GM21390 (cell line): Measurements from ENCODE around the gene VMO1.

Experiments used
- ATAC-seq: cut with Tn5 transposase; IDR thresholded peaks from one replicate; pipeline ENCODE4 v1.9.1; 2021; ENCODE audit not compliant: unreplicated experiment

VMO1 gene

GRCh38 chr17:4786106-4786511, at the start of gene VMO1:
Gene VMO1, minus strand, starts transcription at chr17:4786364. Its CDS starts 12 bp downstream, at chr17:4786352.
- no peak for ATAC-seq

GRCh38 chr17:4834681-4835020, 48.5 kb upstream of the VMO1 start:
- no peak for ATAC-seq

GRCh38 chr17:4833941-4834680, 47.9 kb upstream of the VMO1 start:
- ATAC-seq: no peak

- peak; percentile 80 for ATAC-seq
Observed at GRCh38 chr17:4833178-4833940, 47.2 kb upstream of the VMO1 start, which contains the start of gene MINK1. Gene MINK1, plus strand, starts transcription at chr17:4833340. Its CDS starts 244 bp downstream, at chr17:4833584.

- ATAC-seq: peak; percentile 13
Observed at GRCh38 chr17:4832829-4833177, 46.6 kb upstream of the VMO1 start.

- no peak for ATAC-seq
Observed at GRCh38 chr17:4827399-4827798, 41.2 kb upstream of the VMO1 start.

GRCh38 chr17:4823373-4824089, 37.4 kb upstream of the VMO1 start:
- no peak for ATAC-seq

- ATAC-seq: no peak
Observed at GRCh38 chr17:4822835-4823234, 36.7 kb upstream of the VMO1 start.

- no peak for ATAC-seq
Observed at GRCh38 chr17:4818276-4818675, 32.1 kb upstream of the VMO1 start.

GRCh38 chr17:4816826-4817225, 30.7 kb upstream of the VMO1 start:
- ATAC-seq: no peak

GRCh38 chr17:4815043-4815675, 29.0 kb upstream of the VMO1 start:
- ATAC-seq: no peak

- ATAC-seq: no peak
Observed at GRCh38 chr17:4812690-4813089, 26.5 kb upstream of the VMO1 start.

- no peak for ATAC-seq
Observed at GRCh38 chr17:4811471-4811870, 25.3 kb upstream of the VMO1 start.

GRCh38 chr17:4810696-4811290, 24.6 kb upstream of the VMO1 start:
- no peak for ATAC-seq

- ATAC-seq: no peak
Observed at GRCh38 chr17:4808378-4808767, 22.2 kb upstream of the VMO1 start.

GRCh38 chr17:4807605-4808377, 21.6 kb upstream of the VMO1 start:
- ATAC-seq: no peak

GRCh38 chr17:4806777-4807604, 20.8 kb upstream of the VMO1 start, which contains the start of gene PLD2:
Gene PLD2, plus strand, starts transcription at chr17:4807152. Its CDS starts 621 bp downstream, at chr17:4807773.
- peak; percentile 87 for ATAC-seq

GRCh38 chr17:4806456-4806776, 20.3 kb upstream of the VMO1 start:
- ATAC-seq: no peak

- no peak for ATAC-seq
Observed at GRCh38 chr17:4802228-4802627, 16.1 kb upstream of the VMO1 start, which contains the start of gene C17orf114. Gene C17orf114, minus strand, starts transcription at chr17:4802328.
